HepG2 (cell line): Measurements from ENCODE around the gene SLC17A9. TPM values are rescaled to one million over a fixed set of nuclear protein-coding genes. Genes with fewer than 3 reads are reported as not detected.
A peak's percentile ranks its signal among the peaks of the same experiment; 100 is the strongest.

ENCODE experiments used
- AGO2 ChIP-seq: fragments of 200-400 bp; formaldehyde crosslinking; optimal IDR thresholded peaks from 2 replicates; pipeline ENCODE3; 2017; ENCODE audit warnings: mild to moderate bottlenecking, low read depth, low read length, moderate library complexity
- ATF4 ChIP-seq, 2 experiments: fragments of 450-650 bp in 1 of 2; sonication (generic) in 1 of 2; formaldehyde crosslinking; IDR thresholded peaks; 2 replicates each; pipeline versions ENCODE4 v1.5.0 to v1.8.0; 2020 to 2022; ENCODE audit warnings: mild to moderate bottlenecking in 1 of 2, missing genetic modification reagents in 1 of 2
- DZIP1 ChIP-seq: sonication (generic); formaldehyde crosslinking; IDR thresholded peaks from 2 replicates; pipeline ENCODE4 v1.5.0; 2020; ENCODE audit warnings: mild to moderate bottlenecking, missing genetic modification reagents
- ETV5 ChIP-seq: IDR thresholded peaks from 2 replicates; pipeline ENCODE4 v1.6.1; 2018; ENCODE audit warnings: missing biosample characterization, missing genetic modification reagents, inconsistent platforms, borderline replicate concordance
- FOXK1 ChIP-seq: sonication (generic); formaldehyde crosslinking; IDR thresholded peaks from 2 replicates; pipeline ENCODE4 v1.4.0; 2020; ENCODE audit warnings: low read depth, missing genetic modification reagents, borderline replicate concordance
- HDAC6 ChIP-seq: fragments of 200-600 bp; sonication (generic); IDR thresholded peaks from 2 replicates; pipeline ENCODE4 v1.7.0; 2017; ENCODE audit warnings: mild to moderate bottlenecking, antibody characterized with exemption, low read length, low read depth
- HIC2 ChIP-seq: sonication (generic); formaldehyde crosslinking; IDR thresholded peaks from 2 replicates; pipeline ENCODE4 v1.9.0; 2022; ENCODE audit warnings: low read depth, missing genetic modification reagents
- HNRNPL ChIP-seq: fragments of 200-400 bp; formaldehyde crosslinking; IDR thresholded peaks from 2 replicates; pipeline ENCODE4 v1.6.1; 2017; ENCODE audit warnings: mild to moderate bottlenecking, low read depth, low read length
- IKZF4 ChIP-seq: sonication (generic); formaldehyde crosslinking; IDR thresholded peaks from 2 replicates; pipeline ENCODE4 v1.5.1; 2020; ENCODE audit warnings: borderline replicate concordance, mild to moderate bottlenecking, low read depth, missing genetic modification reagents; ENCODE audit errors: not compliant biosample characterization
- MED1 ChIP-seq: sonication (generic); formaldehyde crosslinking; IDR thresholded peaks from 2 replicates; pipeline ENCODE4 v1.4.0; 2020; ENCODE audit warnings: missing genetic modification reagents
- MEIS1 ChIP-seq: sonication (generic); formaldehyde crosslinking; IDR thresholded peaks from 2 replicates; pipeline ENCODE4 v1.9.0; 2021; ENCODE audit warnings: mild to moderate bottlenecking, missing genetic modification reagents, moderate library complexity, borderline replicate concordance
- NFE2L2 ChIP-seq: fragments of 150-350 bp; IDR thresholded peaks from 2 replicates; pipeline ENCODE4 v1.6.1; 2014; ENCODE audit warnings: low read length
- RARA ChIP-seq: IDR thresholded peaks from 2 replicates; pipeline ENCODE4 v1.6.1; 2016; ENCODE audit warnings: missing genetic modification reagents, missing compliant biosample characterization
- RNF2 ChIP-seq: fragments of 450-650 bp; conservative IDR thresholded peaks from 2 replicates; pipeline ENCODE4 v1.6.1; 2016; ENCODE audit warnings: low read depth
- RNF219 ChIP-seq: sonication (generic); formaldehyde crosslinking; IDR thresholded peaks from 2 replicates; pipeline ENCODE4 v1.5.0; 2020; ENCODE audit warnings: mild to moderate bottlenecking, missing genetic modification reagents
- TSC22D2 ChIP-seq: sonication (generic); formaldehyde crosslinking; IDR thresholded peaks from 2 replicates; pipeline ENCODE4 v1.5.1; 2020; ENCODE audit warnings: missing genetic modification reagents, mild to moderate bottlenecking, borderline replicate concordance
- ZBTB8A ChIP-seq: sonication (generic); formaldehyde crosslinking; IDR thresholded peaks from 2 replicates; pipeline ENCODE4 v1.4.0; 2020; ENCODE audit warnings: mild to moderate bottlenecking, low read depth, missing genetic modification reagents, borderline replicate concordance
- ZNF230 ChIP-seq: sonication (generic); formaldehyde crosslinking; IDR thresholded peaks from 2 replicates; pipeline ENCODE4 v1.4.0; 2020; ENCODE audit warnings: mild to moderate bottlenecking, missing genetic modification reagents
- ZNF274 ChIP-seq: sonication (generic); formaldehyde crosslinking; IDR thresholded peaks from 2 replicates; pipeline ENCODE4 v1.5.1; 2020; ENCODE audit warnings: mild to moderate bottlenecking, missing genetic modification reagents
- ZNF598 ChIP-seq: sonication (generic); formaldehyde crosslinking; IDR thresholded peaks from 2 replicates; pipeline ENCODE4 v1.5.1; 2020; ENCODE audit warnings: mild to moderate bottlenecking, missing genetic modification reagents, borderline replicate concordance
- ZNF747 ChIP-seq: sonication (generic); formaldehyde crosslinking; IDR thresholded peaks from 2 replicates; pipeline ENCODE4 v1.8.1; 2023; ENCODE audit warnings: missing genetic modification reagents, mild to moderate bottlenecking, borderline replicate concordance
- ZSCAN21 ChIP-seq: sonication (generic); formaldehyde crosslinking; IDR thresholded peaks from 2 replicates; pipeline ENCODE4 v1.8.0; 2022; ENCODE audit warnings: mild to moderate bottlenecking, missing genetic modification reagents, moderate library complexity, borderline replicate concordance
- polyA plus RNA-seq, 8 experiments: library from polyadenylated mRNA; depleted of rRNA in 3 of 8; stranded (reverse) in 7 of 8; unstranded in 1 of 8; fragments of >200 nt; fragmentation: Illumina TruSeq in 4 of 8; extraction: Trizol in 4 of 8; gene quantifications; 2 replicates each; pipeline versions ENCODE4 v1.2.1 to v1.2.3, GENCODE V29; 2011 to 2016; ENCODE audit warnings: low read depth in 4 of 8, missing spikeins in 1 of 8, mixed read lengths in 1 of 8; ENCODE audit not compliant: insufficient read depth in 1 of 8
- total RNA-seq, 5 experiments: library from RNA; depleted of rRNA; stranded (reverse); fragments of >200 nt; fragmentation: Illumina TruSeq; extraction: Trizol; gene quantifications; 2 replicates each; pipeline ENCODE4 v1.2.3, GENCODE V29; 2016; ENCODE audit warnings: low read depth in 1 of 5

SLC17A9 gene
- total and polyA plus RNA-seq, 2 of the 13 experiments (the other 11 are each of a cell fraction or from before 2014, with no cell fraction given) = 110 to 191 TPM

GRCh38 chr20:62967628-62968351 is 15.3 kb downstream of the SLC17A9 start (continued):
- 0 out of 2 replicates have a peak, but pooled peaks have one; percentile 49 for TF ChIP-seq ZNF274
- TF ChIP-seq ZBTB8A = no peak
- no peak for TF ChIP-seq ATF4 (CRISPR knock-in tag; IDR thresholded peaks at IDR 0.05)
- TF ChIP-seq ZSCAN21 (CRISPR knock-in tag) = 0 out of 2 replicates have a peak, but pooled peaks have one; percentile 38
- TF ChIP-seq MED1 = 0 out of 2 replicates have a peak, but pooled peaks have one; percentile 3
- TF ChIP-seq TSC22D2 (CRISPR knock-in tag) = no peak
- TF ChIP-seq FOXK1 (CRISPR knock-in tag) = no peak
- TF ChIP-seq ZNF230 (CRISPR knock-in tag) = 0 out of 2 replicates have a peak, but pooled peaks have one; percentile 55
- TF ChIP-seq AGO2 = peak; percentile 98
- no peak for TF ChIP-seq ETV5
- TF ChIP-seq IKZF4 (CRISPR knock-in tag) = no peak
- no peak for TF ChIP-seq MEIS1 (CRISPR knock-in tag)
- TF ChIP-seq HIC2 = no peak
- TF ChIP-seq HDAC6 = no peak
- no peak for TF ChIP-seq RARA (CRISPR knock-in tag)
- TF ChIP-seq RNF219 (CRISPR knock-in tag) = no peak
- no peak for TF ChIP-seq NFE2L2
- peak; percentile 84; the same call in 1 of the 2 replicates for TF ChIP-seq HNRNPL
- TF ChIP-seq RNF2 = no peak
- peak; percentile 53; the same call in 1 of the 2 replicates for TF ChIP-seq ZNF598 (CRISPR knock-in tag)
- no peak for TF ChIP-seq ZNF747 (CRISPR knock-in tag)
- no peak for TF ChIP-seq DZIP1
